HEK293 (cell line): ENCODE data around the gene RNF11.
A peak's percentile ranks its signal among the peaks of the same experiment; 100 is the strongest.

Source experiments
- GLIS2 ChIP-seq: fragments of 450-650 bp; formaldehyde crosslinking; IDR thresholded peaks from 2 replicates; pipeline ENCODE4 v1.5.1; 2016; ENCODE audit warnings: missing biosample characterization, missing genetic modification characterization
- KLF8 ChIP-seq: fragments of 450-650 bp; formaldehyde crosslinking; IDR thresholded peaks from 2 replicates; pipeline ENCODE4 v1.5.1; 2016; ENCODE audit warnings: missing biosample characterization, missing genetic modification characterization
- SP2 ChIP-seq: fragments of 450-650 bp; formaldehyde crosslinking; IDR thresholded peaks from 2 replicates; pipeline ENCODE4 v1.5.1; 2016; ENCODE audit warnings: missing biosample characterization, missing genetic modification characterization
- ZBTB1 ChIP-seq: fragments of 450-650 bp; formaldehyde crosslinking; IDR thresholded peaks from 2 replicates; pipeline ENCODE4 v1.5.1; 2016; ENCODE audit warnings: missing biosample characterization, missing genetic modification characterization
- ZBTB10 ChIP-seq: fragments of 450-650 bp; formaldehyde crosslinking; IDR thresholded peaks from 2 replicates; pipeline ENCODE4 v1.5.1; 2016; ENCODE audit warnings: missing biosample characterization, missing genetic modification characterization
- ZBTB11 ChIP-seq: fragments of 450-650 bp; formaldehyde crosslinking; conservative IDR thresholded peaks from 2 replicates; pipeline ENCODE4 v1.5.1; 2016; ENCODE audit warnings: low read depth, missing biosample characterization, missing genetic modification characterization
- ZBTB44 ChIP-seq: fragments of 450-650 bp; IDR thresholded peaks from 2 replicates; pipeline ENCODE4 v1.5.1; 2018; ENCODE audit warnings: missing biosample characterization, mild to moderate bottlenecking, missing genetic modification characterization
- ZEB2 ChIP-seq: fragments of 450-650 bp; formaldehyde crosslinking; IDR thresholded peaks from 2 replicates; pipeline ENCODE4 v1.5.1; 2016; ENCODE audit warnings: missing biosample characterization, missing genetic modification characterization
- ZNF132 ChIP-seq: fragments of 450-650 bp; formaldehyde crosslinking; IDR thresholded peaks from 2 replicates; pipeline ENCODE4 v1.5.1; 2017; ENCODE audit warnings: missing biosample characterization, missing genetic modification characterization, borderline replicate concordance
- ZNF133 ChIP-seq: fragments of 450-650 bp; formaldehyde crosslinking; IDR thresholded peaks from 2 replicates; pipeline ENCODE4 v1.5.1; 2016; ENCODE audit warnings: missing biosample characterization, missing genetic modification characterization
- ZNF138 ChIP-seq: fragments of 450-650 bp; formaldehyde crosslinking; IDR thresholded peaks from 2 replicates; pipeline ENCODE4 v1.5.1; 2016; ENCODE audit warnings: missing biosample characterization, missing genetic modification characterization, borderline replicate concordance
- ZNF184 ChIP-seq: fragments of 450-650 bp; IDR thresholded peaks from 2 replicates; pipeline ENCODE4 v1.5.1; 2018; ENCODE audit warnings: missing biosample characterization, mild to moderate bottlenecking, missing genetic modification characterization
- ZNF248 ChIP-seq: fragments of 450-650 bp; formaldehyde crosslinking; IDR thresholded peaks from 2 replicates; pipeline ENCODE4 v1.5.1; 2017; ENCODE audit warnings: missing biosample characterization, missing genetic modification characterization
- ZNF350 ChIP-seq: fragments of 450-650 bp; formaldehyde crosslinking; IDR thresholded peaks from 2 replicates; pipeline ENCODE4 v1.5.0; 2017; ENCODE audit warnings: missing biosample characterization, mild to moderate bottlenecking, missing genetic modification characterization
- ZNF501 ChIP-seq: fragments of 450-650 bp; formaldehyde crosslinking; IDR thresholded peaks from 2 replicates; pipeline ENCODE4 v1.5.1; 2016; ENCODE audit warnings: missing biosample characterization, missing genetic modification characterization
- ZNF510 ChIP-seq: fragments of 450-650 bp; formaldehyde crosslinking; IDR thresholded peaks from 2 replicates; pipeline ENCODE4 v1.5.1; 2018; ENCODE audit warnings: mild to moderate bottlenecking, missing genetic modification characterization, missing biosample characterization; ENCODE audit not compliant: insufficient replicate concordance
- ZNF596 ChIP-seq: fragments of 450-650 bp; IDR thresholded peaks from 2 replicates; pipeline ENCODE4 v1.5.0; 2018; ENCODE audit warnings: missing biosample characterization, mild to moderate bottlenecking, missing genetic modification characterization, moderate library complexity
- ZNF623 ChIP-seq: fragments of 450-650 bp; formaldehyde crosslinking; IDR thresholded peaks from 2 replicates; pipeline ENCODE4 v1.5.1; 2016; ENCODE audit warnings: missing biosample characterization, missing genetic modification characterization
- ZNF626 ChIP-seq: fragments of 450-650 bp; sonication (Bioruptor Pico); formaldehyde crosslinking; IDR thresholded peaks from 2 replicates; pipeline ENCODE4 v1.5.1; 2018; ENCODE audit warnings: missing biosample characterization, missing genetic modification characterization, inconsistent platforms
- ZNF654 ChIP-seq: fragments of 450-650 bp; formaldehyde crosslinking; IDR thresholded peaks from 2 replicates; pipeline ENCODE4 v1.5.1; 2016; ENCODE audit warnings: low read depth, missing biosample characterization, missing genetic modification characterization
- ZNF701 ChIP-seq: fragments of 450-650 bp; formaldehyde crosslinking; IDR thresholded peaks from 2 replicates; pipeline ENCODE4 v1.5.1; 2016; ENCODE audit warnings: missing biosample characterization, missing genetic modification characterization
- ZNF768 ChIP-seq: fragments of 450-650 bp; formaldehyde crosslinking; IDR thresholded peaks from 2 replicates; pipeline ENCODE4 v1.5.1; 2018; ENCODE audit warnings: missing biosample characterization, mild to moderate bottlenecking, missing genetic modification characterization
- ZSCAN16 ChIP-seq: fragments of 450-650 bp; formaldehyde crosslinking; IDR thresholded peaks from 2 replicates; pipeline ENCODE4 v1.5.1; 2016; ENCODE audit warnings: missing biosample characterization, missing genetic modification characterization
- TF ChIP-seq, protein P1 (sequence below): fragments of 450-650 bp; formaldehyde crosslinking; IDR thresholded peaks from 2 replicates; pipeline ENCODE4 v1.5.1; 2016; ENCODE audit warnings: missing biosample characterization, missing genetic modification characterization
- TF ChIP-seq, protein P2 (sequence below): fragments of 450-650 bp; IDR thresholded peaks from 2 replicates; pipeline ENCODE4 v1.5.1; 2018; ENCODE audit warnings: missing biosample characterization, missing genetic modification characterization
- TF ChIP-seq, protein P3 (sequence below): fragments of 450-650 bp; formaldehyde crosslinking; IDR thresholded peaks from 2 replicates; pipeline ENCODE4 v1.5.1; 2016; ENCODE audit warnings: missing biosample characterization, missing genetic modification characterization, low read depth

Gene RNF11

GRCh38 chr1:51237351-51238033 lies 1.4 kb downstream of the RNF11 start (continued):
- TF ChIP-seq ZBTB11, result no peak
- no peak for TF ChIP-seq ZBTB10 (tag by site-specific recombination)
- TF ChIP-seq ZSCAN16 (tag by site-specific recombination), result no peak
- no peak for TF ChIP-seq ZBTB44
- TF ChIP-seq, protein P1, sequence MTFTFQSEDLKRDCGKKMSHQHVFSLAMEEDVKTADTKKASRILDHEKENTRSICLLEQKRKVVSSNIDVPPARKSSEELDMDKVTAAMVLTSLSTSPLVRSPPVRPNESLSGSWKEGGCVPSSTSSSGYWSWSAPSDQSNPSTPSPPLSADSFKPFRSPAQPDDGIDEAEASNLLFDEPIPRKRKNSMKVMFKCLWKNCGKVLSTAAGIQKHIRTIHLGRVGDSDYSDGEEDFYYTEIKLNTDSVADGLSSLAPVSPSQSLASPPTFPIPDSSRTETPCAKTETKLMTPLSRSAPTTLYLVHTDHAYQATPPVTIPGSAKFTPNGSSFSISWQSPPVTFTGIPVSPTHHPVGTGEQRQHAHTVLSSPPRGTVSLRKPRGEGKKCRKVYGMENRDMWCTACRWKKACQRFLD (tag by site-specific recombination), result no peak
- no peak for TF ChIP-seq ZNF132 (tag by site-specific recombination)
- TF ChIP-seq ZNF626 (tag by site-specific recombination), result no peak
- no peak for TF ChIP-seq ZNF701 (tag by site-specific recombination)
- no peak for TF ChIP-seq KLF8
- no peak for TF ChIP-seq ZNF510
- TF ChIP-seq ZNF138 (tag by site-specific recombination), result no peak
- peak; percentile 32; the same call in 1 of the 2 replicates for TF ChIP-seq ZEB2 (tag by site-specific recombination)
- TF ChIP-seq, protein P2, sequence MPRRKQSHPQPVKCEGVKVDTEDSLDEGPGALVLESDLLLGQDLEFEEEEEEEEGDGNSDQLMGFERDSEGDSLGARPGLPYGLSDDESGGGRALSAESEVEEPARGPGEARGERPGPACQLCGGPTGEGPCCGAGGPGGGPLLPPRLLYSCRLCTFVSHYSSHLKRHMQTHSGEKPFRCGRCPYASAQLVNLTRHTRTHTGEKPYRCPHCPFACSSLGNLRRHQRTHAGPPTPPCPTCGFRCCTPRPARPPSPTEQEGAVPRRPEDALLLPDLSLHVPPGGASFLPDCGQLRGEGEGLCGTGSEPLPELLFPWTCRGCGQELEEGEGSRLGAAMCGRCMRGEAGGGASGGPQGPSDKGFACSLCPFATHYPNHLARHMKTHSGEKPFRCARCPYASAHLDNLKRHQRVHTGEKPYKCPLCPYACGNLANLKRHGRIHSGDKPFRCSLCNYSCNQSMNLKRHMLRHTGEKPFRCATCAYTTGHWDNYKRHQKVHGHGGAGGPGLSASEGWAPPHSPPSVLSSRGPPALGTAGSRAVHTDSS (tag by site-specific recombination), result no peak
- no peak for TF ChIP-seq ZNF248 (tag by site-specific recombination)
- TF ChIP-seq, protein P3, sequence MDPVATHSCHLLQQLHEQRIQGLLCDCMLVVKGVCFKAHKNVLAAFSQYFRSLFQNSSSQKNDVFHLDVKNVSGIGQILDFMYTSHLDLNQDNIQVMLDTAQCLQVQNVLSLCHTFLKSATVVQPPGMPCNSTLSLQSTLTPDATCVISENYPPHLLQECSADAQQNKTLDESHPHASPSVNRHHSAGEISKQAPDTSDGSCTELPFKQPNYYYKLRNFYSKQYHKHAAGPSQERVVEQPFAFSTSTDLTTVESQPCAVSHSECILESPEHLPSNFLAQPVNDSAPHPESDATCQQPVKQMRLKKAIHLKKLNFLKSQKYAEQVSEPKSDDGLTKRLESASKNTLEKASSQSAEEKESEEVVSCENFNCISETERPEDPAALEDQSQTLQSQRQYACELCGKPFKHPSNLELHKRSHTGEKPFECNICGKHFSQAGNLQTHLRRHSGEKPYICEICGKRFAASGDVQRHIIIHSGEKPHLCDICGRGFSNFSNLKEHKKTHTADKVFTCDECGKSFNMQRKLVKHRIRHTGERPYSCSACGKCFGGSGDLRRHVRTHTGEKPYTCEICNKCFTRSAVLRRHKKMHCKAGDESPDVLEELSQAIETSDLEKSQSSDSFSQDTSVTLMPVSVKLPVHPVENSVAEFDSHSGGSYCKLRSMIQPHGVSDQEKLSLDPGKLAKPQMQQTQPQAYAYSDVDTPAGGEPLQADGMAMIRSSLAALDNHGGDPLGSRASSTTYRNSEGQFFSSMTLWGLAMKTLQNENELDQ (tag by site-specific recombination), result no peak
- TF ChIP-seq ZNF184 (tag by site-specific recombination), result no peak
- no peak for TF ChIP-seq ZBTB1 (tag by site-specific recombination)
- no peak for TF ChIP-seq SP2
- TF ChIP-seq ZNF501 (tag by site-specific recombination), result no peak
- TF ChIP-seq ZNF350 (tag by site-specific recombination), result no peak
- no peak for TF ChIP-seq ZNF623 (tag by site-specific recombination)
- TF ChIP-seq ZNF596 (tag by site-specific recombination), result no peak
- TF ChIP-seq ZNF133, result no peak
- TF ChIP-seq ZNF768 (tag by site-specific recombination), result no peak
- TF ChIP-seq ZNF654 (tag by site-specific recombination), result no peak
- TF ChIP-seq GLIS2 (tag by site-specific recombination), result no peak
